Measurements from ENCODE around the gene MAGI3.

GRCh38 chr1:113684153-113684541 is 293.8 kb downstream of the MAGI3 start:
- TF ChIP-seq POLR2A (IDR thresholded peaks at IDR 0.05; ENCODE audit: low read length) (no peak), GATA1 (IDR thresholded peaks at IDR 0.05; ENCODE audit: low read depth, low read length) (no peak)

All from erythroblast (primary cell).